ENCODE measurements around the gene SPACA6. TPM values are rescaled to one million over a fixed set of nuclear protein-coding genes. Genes with fewer than 3 reads are reported as not detected.

Gene SPACA6
- total and polyA plus RNA-seq, 9 of the 15 experiments (the other 6 are each of a cell fraction or from before 2014, with no cell fraction given): 1.3 to 17.3 (median 6.2) TPM

DNA sequence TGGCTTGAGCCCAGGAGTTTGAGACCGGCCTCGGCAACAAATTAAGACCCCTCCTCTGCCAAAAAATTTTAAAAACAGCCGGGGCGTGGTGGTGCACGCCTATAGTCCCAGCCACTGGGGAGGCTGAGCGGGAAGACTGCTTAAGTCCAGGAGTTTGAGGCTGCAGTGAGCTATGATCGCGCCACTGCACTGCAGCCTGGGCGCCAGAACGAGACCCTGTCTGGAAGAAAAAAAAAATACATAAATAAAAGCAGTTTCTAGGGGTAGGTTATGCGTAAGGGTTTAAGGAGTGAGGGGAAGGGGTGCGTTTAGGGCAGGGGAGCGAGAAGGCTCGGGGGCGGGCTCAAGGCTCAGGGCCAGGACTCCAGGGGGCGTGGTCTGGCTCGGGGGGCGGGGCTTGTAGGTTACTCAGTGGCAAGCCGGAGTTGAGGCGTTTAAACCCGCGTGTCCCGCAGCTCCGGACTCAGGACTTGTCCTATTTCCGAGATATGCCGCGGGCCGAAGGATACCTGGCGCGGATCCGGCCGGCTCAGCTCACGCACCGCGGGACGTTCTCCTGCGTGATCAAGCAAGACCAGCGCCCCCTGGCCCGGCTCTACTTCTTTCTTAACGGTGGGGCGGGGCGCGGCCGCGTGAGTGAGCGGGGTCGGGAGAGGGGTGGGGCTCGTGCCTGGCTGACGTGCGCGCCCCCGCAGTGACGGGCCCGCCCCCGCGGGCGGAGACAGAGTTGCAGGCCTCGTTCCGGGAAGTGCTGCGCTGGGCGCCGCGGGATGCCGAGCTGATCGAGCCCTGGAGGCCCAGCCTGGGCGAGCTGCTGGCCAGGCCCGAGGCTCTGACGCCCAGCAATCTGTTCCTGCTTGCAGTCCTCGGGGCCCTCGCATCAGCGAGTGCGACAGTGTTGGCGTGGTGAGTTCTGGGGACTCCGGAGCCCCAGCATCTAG lies 10.7 kb downstream of the SPACA6 start (continued):
- TF ChIP-seq ETV6 (IDR thresholded peaks at IDR 0.05; ENCODE audit: borderline replicate concordance in 1 of 2, low read depth in 2 of 2, low read length in 1 of 2) (peak in 1 of 2 experiments; percentile 62; a peak in 1 of 4 replicates), ETV6 (CRISPR knock-in tag; IDR thresholded peaks at IDR 0.05; ENCODE audit: borderline replicate concordance) (no peak), NR1H2 (CRISPR knock-in tag; IDR thresholded peaks at IDR 0.05) (no peak), MAX (CRISPR knock-in tag; IDR thresholded peaks at IDR 0.05) (peak; percentile 81), BCL6 (CRISPR knock-in tag; IDR thresholded peaks at IDR 0.05) (no peak), MYC (IDR thresholded peaks at IDR 0.05; ENCODE audit: low read depth, low read length) (peak; percentile 79), MYC (CRISPR knock-in tag; IDR thresholded peaks at IDR 0.05; ENCODE audit: borderline replicate concordance, low read depth) (peak; percentile 27; the same call in 1 of the 2 replicates), KAT8 (IDR thresholded peaks at IDR 0.05; ENCODE audit: low read depth) (no peak), ZNF124 (CRISPR knock-in tag; IDR thresholded peaks at IDR 0.05) (no peak), ZNF41 (CRISPR knock-in tag; conservative IDR thresholded peaks at IDR 0.05) (peak; percentile 29; the same call in 1 of the 2 replicates)
- TF ChIP-seq, protein P1, sequence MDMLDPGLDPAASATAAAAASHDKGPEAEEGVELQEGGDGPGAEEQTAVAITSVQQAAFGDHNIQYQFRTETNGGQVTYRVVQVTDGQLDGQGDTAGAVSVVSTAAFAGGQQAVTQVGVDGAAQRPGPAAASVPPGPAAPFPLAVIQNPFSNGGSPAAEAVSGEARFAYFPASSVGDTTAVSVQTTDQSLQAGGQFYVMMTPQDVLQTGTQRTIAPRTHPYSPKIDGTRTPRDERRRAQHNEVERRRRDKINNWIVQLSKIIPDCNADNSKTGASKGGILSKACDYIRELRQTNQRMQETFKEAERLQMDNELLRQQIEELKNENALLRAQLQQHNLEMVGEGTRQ (CRISPR knock-in tag; IDR thresholded peaks at IDR 0.05): peak; percentile 15; the same call in 1 of the 2 replicates
- TF ChIP-seq, protein P2, sequence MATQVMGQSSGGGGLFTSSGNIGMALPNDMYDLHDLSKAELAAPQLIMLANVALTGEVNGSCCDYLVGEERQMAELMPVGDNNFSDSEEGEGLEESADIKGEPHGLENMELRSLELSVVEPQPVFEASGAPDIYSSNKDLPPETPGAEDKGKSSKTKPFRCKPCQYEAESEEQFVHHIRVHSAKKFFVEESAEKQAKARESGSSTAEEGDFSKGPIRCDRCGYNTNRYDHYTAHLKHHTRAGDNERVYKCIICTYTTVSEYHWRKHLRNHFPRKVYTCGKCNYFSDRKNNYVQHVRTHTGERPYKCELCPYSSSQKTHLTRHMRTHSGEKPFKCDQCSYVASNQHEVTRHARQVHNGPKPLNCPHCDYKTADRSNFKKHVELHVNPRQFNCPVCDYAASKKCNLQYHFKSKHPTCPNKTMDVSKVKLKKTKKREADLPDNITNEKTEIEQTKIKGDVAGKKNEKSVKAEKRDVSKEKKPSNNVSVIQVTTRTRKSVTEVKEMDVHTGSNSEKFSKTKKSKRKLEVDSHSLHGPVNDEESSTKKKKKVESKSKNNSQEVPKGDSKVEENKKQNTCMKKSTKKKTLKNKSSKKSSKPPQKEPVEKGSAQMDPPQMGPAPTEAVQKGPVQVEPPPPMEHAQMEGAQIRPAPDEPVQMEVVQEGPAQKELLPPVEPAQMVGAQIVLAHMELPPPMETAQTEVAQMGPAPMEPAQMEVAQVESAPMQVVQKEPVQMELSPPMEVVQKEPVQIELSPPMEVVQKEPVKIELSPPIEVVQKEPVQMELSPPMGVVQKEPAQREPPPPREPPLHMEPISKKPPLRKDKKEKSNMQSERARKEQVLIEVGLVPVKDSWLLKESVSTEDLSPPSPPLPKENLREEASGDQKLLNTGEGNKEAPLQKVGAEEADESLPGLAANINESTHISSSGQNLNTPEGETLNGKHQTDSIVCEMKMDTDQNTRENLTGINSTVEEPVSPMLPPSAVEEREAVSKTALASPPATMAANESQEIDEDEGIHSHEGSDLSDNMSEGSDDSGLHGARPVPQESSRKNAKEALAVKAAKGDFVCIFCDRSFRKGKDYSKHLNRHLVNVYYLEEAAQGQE (IDR thresholded peaks at IDR 0.05; ENCODE audit: borderline replicate concordance): peak; percentile 42
- TF ChIP-seq, protein P2 (CRISPR knock-in tag; IDR thresholded peaks at IDR 0.05; ENCODE audit: low read depth): peak; percentile 55; the same call in 1 of the 2 replicates
- TF ChIP-seq, protein P3, sequence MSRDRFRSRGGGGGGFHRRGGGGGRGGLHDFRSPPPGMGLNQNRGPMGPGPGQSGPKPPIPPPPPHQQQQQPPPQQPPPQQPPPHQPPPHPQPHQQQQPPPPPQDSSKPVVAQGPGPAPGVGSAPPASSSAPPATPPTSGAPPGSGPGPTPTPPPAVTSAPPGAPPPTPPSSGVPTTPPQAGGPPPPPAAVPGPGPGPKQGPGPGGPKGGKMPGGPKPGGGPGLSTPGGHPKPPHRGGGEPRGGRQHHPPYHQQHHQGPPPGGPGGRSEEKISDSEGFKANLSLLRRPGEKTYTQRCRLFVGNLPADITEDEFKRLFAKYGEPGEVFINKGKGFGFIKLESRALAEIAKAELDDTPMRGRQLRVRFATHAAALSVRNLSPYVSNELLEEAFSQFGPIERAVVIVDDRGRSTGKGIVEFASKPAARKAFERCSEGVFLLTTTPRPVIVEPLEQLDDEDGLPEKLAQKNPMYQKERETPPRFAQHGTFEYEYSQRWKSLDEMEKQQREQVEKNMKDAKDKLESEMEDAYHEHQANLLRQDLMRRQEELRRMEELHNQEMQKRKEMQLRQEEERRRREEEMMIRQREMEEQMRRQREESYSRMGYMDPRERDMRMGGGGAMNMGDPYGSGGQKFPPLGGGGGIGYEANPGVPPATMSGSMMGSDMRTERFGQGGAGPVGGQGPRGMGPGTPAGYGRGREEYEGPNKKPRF (IDR thresholded peaks at IDR 0.05; ENCODE audit: low read depth, low read length): no peak
